ENCODE results near the gene HACD4.

- no peak for TF ChIP-seq CTCF (IDR thresholded peaks at IDR 0.05; ENCODE audit: poor library complexity)
- no peak for TF ChIP-seq EZH2 (IDR thresholded peaks at IDR 0.05; ENCODE audit: borderline replicate concordance)
These were observed 7.6 kb downstream of the HACD4 start for GRCh38 chr9:21023861-21024260.

Measured in hepatocyte (in vitro differentiated cells).